HepG2 (cell line): Measurements from ENCODE around the gene DHTKD1. TPM values are rescaled to one million over a fixed set of nuclear protein-coding genes. Genes with fewer than 3 reads are reported as not detected.

Experiments used
- ATAC-seq: fragments of 200-7000 bp; cut with Tn5 transposase; 3 replicates; pipeline ENCODE4 v1.9.1; 2020; ENCODE audit warnings: mild to moderate bottlenecking, moderate library complexity
- BruUV-seq: library from RNA; stranded (reverse); fragments of 400-500 nt; replicated peaks from 2 replicates; lab custom pipeline; 2021; lab: Mats Ljungman, UMichigan
- CTCF ChIA-PET: fragments of 300-600 bp; formaldehyde crosslinking; extraction: SDS; loops from one replicate; lab custom pipeline; 2021; ENCODE audit warnings: low total read pairs, inconsistent platforms, low intra/inter-chr PET ratio; lab: Yijun Ruan, JAX
- POLR2A ChIA-PET: fragments of 350-600 bp; sonication (Branson Sonifier 250); formaldehyde crosslinking; loops from one replicate; lab custom pipeline; 2020; ENCODE audit warnings: antibody characterized with exemption, inconsistent platforms; lab: Yijun Ruan, JAX
- DNase-seq: peaks from one replicate; pipeline ENCODE4 v3.0.0-alpha.2; 2015; ENCODE audit warnings: low spot score
- FAIRE-seq: peaks from 3 replicates; lab custom pipeline; 2011; peaks lifted over from hg19 to GRCh38; lab: Jason Lieb, UNC
- H2AFZ ChIP-seq: one replicate; pipeline ENCODE4 v1.6.1; 2011; ENCODE audit warnings: low read length, inconsistent platforms
- H3K27ac ChIP-seq: fragments of 300-600 bp; 3 replicates; pipeline ENCODE4 v1.8.0; 2011; ENCODE audit warnings: mixed run types, mild to moderate bottlenecking, mixed read lengths, low read length, inconsistent platforms; ENCODE audit not compliant: insufficient read depth; ENCODE audit errors: extremely low read length
- H3K27me3 ChIP-seq, 2 experiments: fragments of 200-600 bp in 1 of 2; 2 replicates in 1 of 2; 3 replicates in 1 of 2; pipeline versions ENCODE4 v1.6.0 to v1.8.0; 2011; ENCODE audit warnings: low read length in 2 of 2, mild to moderate bottlenecking in 2 of 2, moderate library complexity in 2 of 2, inconsistent platforms in 1 of 2; ENCODE audit not compliant: insufficient read depth in 2 of 2, control insufficient read depth in 1 of 2
- H3K36me3 ChIP-seq, 2 experiments: fragments of 200-600 bp in 1 of 2; replicated peaks in 1 of 2; 2 replicates in 1 of 2; 3 replicates in 1 of 2; pipeline versions ENCODE4 v1.5.1 to v1.8.0; 2011; ENCODE audit warnings: low read length in 2 of 2, inconsistent platforms in 1 of 2; ENCODE audit not compliant: insufficient read depth in 2 of 2, control insufficient read depth in 1 of 2
- H3K4me1 ChIP-seq: 2 replicates; pipeline ENCODE4 v1.5.1; 2012; ENCODE audit warnings: low read length, inconsistent platforms; ENCODE audit not compliant: insufficient read depth
- H3K4me2 ChIP-seq: 2 replicates; pipeline ENCODE4 v1.6.0; 2011; ENCODE audit warnings: low read depth, low read length, inconsistent platforms
- H3K4me3 ChIP-seq, 3 experiments: fragments of 200-600 bp in 1 of 3; sonication (generic), shearing (Covaris generic) in 1 of 3; replicated peaks in 1 of 3; 2 replicates each; pipeline ENCODE4 v1.5.1; 2011 to 2016; ENCODE audit warnings: low read length in 3 of 3, inconsistent platforms in 2 of 3, low read depth in 2 of 3, mild to moderate bottlenecking in 2 of 3, control low read depth in 1 of 3, mixed read lengths in 1 of 3; ENCODE audit not compliant: insufficient read depth in 1 of 3
- H3K79me2 ChIP-seq: one replicate; pipeline ENCODE4 v1.6.1; 2011; ENCODE audit warnings: low read length, inconsistent platforms; ENCODE audit not compliant: insufficient read depth
- H3K9ac ChIP-seq: 2 replicates; pipeline ENCODE4 v1.6.0; 2011; ENCODE audit warnings: mild to moderate bottlenecking, low read depth, low read length, inconsistent platforms; ENCODE audit not compliant: insufficient read depth
- H3K9me3 ChIP-seq: 2 replicates; pipeline ENCODE4 v1.5.1; 2012; ENCODE audit warnings: mild to moderate bottlenecking, low read length
- H4K20me1 ChIP-seq: 2 replicates; pipeline ENCODE4 v1.6.0; 2011; ENCODE audit warnings: inconsistent platforms, mild to moderate bottlenecking, low read length, moderate library complexity; ENCODE audit not compliant: insufficient read depth
- CTCF ChIP-seq: sonication (generic); formaldehyde crosslinking; IDR thresholded peaks from 2 replicates; pipeline ENCODE4 v1.5.0; 2020; ENCODE audit warnings: mild to moderate bottlenecking, missing genetic modification reagents, moderate library complexity
- ELF1 ChIP-seq: sonication (generic); formaldehyde crosslinking; IDR thresholded peaks from 2 replicates; pipeline ENCODE4 v1.4.0; 2020; ENCODE audit warnings: missing genetic modification reagents
- FIP1L1 ChIP-seq: fragments of 200-400 bp; formaldehyde crosslinking; IDR thresholded peaks from 2 replicates; pipeline ENCODE4 v1.6.1; 2018; ENCODE audit warnings: low read depth, mild to moderate bottlenecking, low read length, moderate library complexity, borderline replicate concordance; ENCODE audit not compliant: insufficient read depth
- KDM1A ChIP-seq: IDR thresholded peaks from 2 replicates; pipeline ENCODE4 v1.6.1; 2016; ENCODE audit warnings: missing compliant biosample characterization
- MLX ChIP-seq: IDR thresholded peaks from 2 replicates; pipeline ENCODE4 v1.6.1; 2016
- NFIB ChIP-seq: sonication (generic); formaldehyde crosslinking; IDR thresholded peaks from 2 replicates; pipeline ENCODE4 v1.9.0; 2021; ENCODE audit warnings: missing genetic modification reagents, mild to moderate bottlenecking, borderline replicate concordance
- NR2F1 ChIP-seq, 2 experiments: fragments of 450-650 bp in 1 of 2; formaldehyde crosslinking in 1 of 2; IDR thresholded peaks; 2 replicates each; pipeline versions ENCODE4 v1.5.0 to v1.6.1; 2016 to 2020; ENCODE audit warnings: mild to moderate bottlenecking in 1 of 2, missing compliant biosample characterization in 1 of 2, missing genetic modification reagents in 1 of 2, moderate library complexity in 1 of 2
- PATZ1 ChIP-seq: sonication (generic); formaldehyde crosslinking; IDR thresholded peaks from 2 replicates; pipeline ENCODE4 v1.4.0; 2020; ENCODE audit warnings: missing genetic modification reagents
- PCBP2 ChIP-seq: fragments of 200-400 bp; formaldehyde crosslinking; optimal IDR thresholded peaks from 2 replicates; pipeline ENCODE3; 2018; ENCODE audit warnings: low read length, low read depth; ENCODE audit not compliant: poor library complexity, severe bottlenecking
- POLR2AphosphoS2 ChIP-seq: IDR thresholded peaks from 2 replicates; pipeline ENCODE4 v1.6.1; 2011; ENCODE audit warnings: low read depth, low read length, improper control_type of control experiment
- RAD21 ChIP-seq: fragments of 450-650 bp; formaldehyde crosslinking; IDR thresholded peaks from 2 replicates; pipeline ENCODE4 v1.5.0; 2020; ENCODE audit warnings: mild to moderate bottlenecking
- SAP130 ChIP-seq: IDR thresholded peaks from 2 replicates; pipeline ENCODE4 v1.6.1; 2016; ENCODE audit warnings: low read depth
- SP4 ChIP-seq: sonication (generic); formaldehyde crosslinking; IDR thresholded peaks from 2 replicates; pipeline ENCODE4 v1.8.1; 2023; ENCODE audit warnings: mild to moderate bottlenecking, missing genetic modification reagents
- SPEN ChIP-seq: sonication (generic); formaldehyde crosslinking; IDR thresholded peaks from 2 replicates; pipeline ENCODE4 v1.5.1; 2020; ENCODE audit warnings: low read depth, mild to moderate bottlenecking, missing genetic modification reagents
- STAG1 ChIP-seq: sonication (generic); formaldehyde crosslinking; IDR thresholded peaks from 2 replicates; pipeline ENCODE4 v1.4.0; 2020; ENCODE audit warnings: missing genetic modification reagents
- TEAD3 ChIP-seq: optimal IDR thresholded peaks from 2 replicates; pipeline ENCODE3; 2016; ENCODE audit warnings: borderline replicate concordance
- ZNF260 ChIP-seq: sonication (generic); formaldehyde crosslinking; IDR thresholded peaks from 2 replicates; pipeline ENCODE4 v1.4.0; 2020; ENCODE audit warnings: missing genetic modification reagents, low read depth, mild to moderate bottlenecking, borderline replicate concordance
- ZNF331 ChIP-seq: sonication (generic); formaldehyde crosslinking; IDR thresholded peaks from 2 replicates; pipeline ENCODE4 v1.4.0; 2020; ENCODE audit warnings: missing genetic modification reagents
- ZNF362 ChIP-seq: sonication (generic); formaldehyde crosslinking; IDR thresholded peaks from 2 replicates; pipeline ENCODE4 v1.4.0; 2020; ENCODE audit warnings: missing genetic modification reagents, mild to moderate bottlenecking, borderline replicate concordance
- ZNF644 ChIP-seq: IDR thresholded peaks from 2 replicates; pipeline ENCODE4 v1.6.1; 2016; ENCODE audit warnings: low read depth
- WGBS: methylation state at CpG from one replicate; pipeline ENCODE4 v1.1.6; 2017; ENCODE audit warnings: low lambda C conversion rate; 5-methylcytosine and 5-hydroxymethylcytosine counted together
- in situ Hi-C: cut with HindIII; loops from 2 replicates; pipeline ENCODE4 v1.10.0; 2017; ENCODE audit warnings: low pct_unique_long_range_greater_than_20kb; ENCODE audit not compliant: extremely low pct_ligation_motif_present
- intact Hi-C: fragments of 100-400 bp; cut with micrococcal nuclease; formaldehyde crosslinking; loops from one replicate; pipeline ENCODE4 v1.10.0; 2022; ENCODE audit not compliant: unreplicated experiment
- polyA plus RNA-seq, 8 experiments: library from polyadenylated mRNA; depleted of rRNA in 3 of 8; stranded (reverse) in 7 of 8; unstranded in 1 of 8; fragments of >200 nt; fragmentation: Illumina TruSeq in 4 of 8; extraction: Trizol in 4 of 8; gene quantifications; 2 replicates each; pipeline versions ENCODE4 v1.2.1 to v1.2.3, GENCODE V29; 2011 to 2016; ENCODE audit warnings: low read depth in 4 of 8, missing spikeins in 1 of 8, mixed read lengths in 1 of 8; ENCODE audit not compliant: insufficient read depth in 1 of 8
- total RNA-seq, 5 experiments: library from RNA; depleted of rRNA; stranded (reverse); fragments of >200 nt; fragmentation: Illumina TruSeq; extraction: Trizol; gene quantifications; 2 replicates each; pipeline ENCODE4 v1.2.3, GENCODE V29; 2016; ENCODE audit warnings: low read depth in 1 of 5

Gene DHTKD1
- total and polyA plus RNA-seq, 2 of the 13 experiments (the other 11 are each of a cell fraction or from before 2014, with no cell fraction given): 9.6 to 14.1 TPM

GRCh38 chr10:12130237-12130872 is 61.6 kb downstream of the DHTKD1 start:
- Histone ChIP-seq H3K4me3 (peak overlapping the region; percentile 82 to 99 (median 87)), H3K27me3 (no peaks in the 10 kb centered on the region), H3K4me1 (peaks cover 19% of the 10 kb centered on the region), H3K79me2 (no peaks in the 10 kb centered on the region), H3K9me3 (no peaks in the 10 kb centered on the region), H3K36me3 (0 out of 5 replicates have a peak, but pooled peaks cover 0 to 4% of the 10 kb centered on the region in 2 experiments), H3K4me2 (peak overlapping the region; percentile 76), H2AFZ (peak overlapping the region; percentile 64), H3K27ac (no peak overlapping the region), H4K20me1 (no peaks in the 10 kb centered on the region), H3K9ac (peak overlapping the region; percentile 66)
- intact Hi-C loops (loop anchor here (1.0 kb wide), 1 partner anchor 64 kb away; no protein-coding TSS in a partner anchor), in situ Hi-C loops (no loop called here)
- POLR2A ChIA-PET: no interaction called here
- peak; percentile 70 for FAIRE-seq
- DNase-seq: peak; percentile 71
- peak; percentile 80 for ATAC-seq
- TSS peak; percentile 75 for BruUV-seq
- CTCF ChIA-PET: no interaction called here
- 29% methylated on average over 11 of the region's 11 CpGs for WGBS
- TF ChIP-seq SP4 (CRISPR knock-in tag) (0 out of 2 replicates have a peak, but pooled peaks have one; percentile 21), SPEN (CRISPR knock-in tag) (no peak), MLX (CRISPR knock-in tag) (no peak), PCBP2 (no peak), ZNF331 (CRISPR knock-in tag) (no peak), ZNF362 (CRISPR knock-in tag) (no peak), NR2F1 (CRISPR knock-in tag; IDR thresholded peaks at IDR 0.05) (no peak), POLR2AphosphoS2 (no peak), TEAD3 (CRISPR knock-in tag) (peak; percentile 65), ZNF644 (CRISPR knock-in tag) (0 out of 2 replicates have a peak, but pooled peaks have one; percentile 25), FIP1L1 (no peak), CTCF (peak; percentile 54), RAD21 (CRISPR knock-in tag) (0 out of 2 replicates have a peak, but pooled peaks have one; percentile 14), NFIB (CRISPR knock-in tag) (no peak), KDM1A (CRISPR knock-in tag) (0 out of 2 replicates have a peak, but pooled peaks have one; percentile 39), STAG1 (CRISPR knock-in tag) (peak; percentile 50), ZNF260 (CRISPR knock-in tag) (no peak), SAP130 (CRISPR knock-in tag) (peak; percentile 32; the same call in 1 of the 2 replicates), PATZ1 (CRISPR knock-in tag) (peak; percentile 9; the same call in 1 of the 2 replicates), ELF1 (no peak)
